ENCODE data around the gene WDR37. TPM values are rescaled to one million over a fixed set of nuclear protein-coding genes. Genes with fewer than 3 reads are reported as not detected.

The WDR37 gene
- total and polyA plus RNA-seq, 12 donors, result 15.8 to 32.7 (median 23.3) TPM

DNA sequence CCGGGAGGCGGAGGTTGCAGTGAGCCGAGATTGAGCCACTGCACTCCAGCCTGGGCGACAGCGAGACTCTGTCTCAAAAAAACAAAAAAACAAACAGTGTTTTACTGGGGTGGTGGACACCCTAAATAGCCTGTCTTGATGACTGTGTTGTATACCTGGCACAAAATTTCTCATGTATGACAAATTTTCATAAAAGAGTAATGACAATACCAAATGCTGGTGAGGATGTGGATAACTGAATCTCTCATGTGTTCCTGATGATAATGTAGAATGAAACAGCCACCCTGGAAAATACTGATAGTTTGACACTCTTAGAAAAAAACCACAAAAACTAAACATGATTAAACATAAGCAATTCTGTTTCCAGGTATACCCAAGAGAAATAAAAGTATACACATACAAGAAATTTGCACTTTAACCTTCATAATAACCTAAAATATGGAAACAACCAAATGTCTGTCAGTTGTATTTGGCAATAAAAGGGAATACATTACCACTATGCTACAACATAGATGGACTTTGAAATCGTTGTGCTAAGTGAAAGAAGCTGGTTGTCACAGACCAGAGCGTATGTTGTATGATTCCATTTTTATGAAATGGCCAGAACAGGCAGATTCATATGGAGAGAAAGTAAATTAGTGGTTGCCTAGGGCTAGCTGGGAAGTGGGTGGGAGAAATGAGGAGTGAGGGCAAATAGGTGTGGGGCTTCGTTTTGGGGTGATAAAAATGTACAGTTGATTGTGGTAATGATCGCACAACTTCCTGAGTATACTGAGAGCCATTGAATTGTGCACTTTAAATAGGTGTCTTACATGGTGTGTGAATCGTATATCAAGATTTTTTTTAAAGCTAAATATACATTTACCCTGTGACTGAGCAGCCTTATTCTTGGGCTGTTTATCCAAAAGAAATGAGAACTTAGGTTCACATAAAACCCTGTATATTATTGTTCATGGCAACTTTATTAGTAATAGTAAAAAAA is 12.5 kb downstream of the WDR37 start:
- peaks cover 0 to 13% of the 10 kb centered on the region in 2 donors for H3K36me3 ChIP-seq (replicated peaks in 1 of 2)
- TF ChIP-seq, protein P1, sequence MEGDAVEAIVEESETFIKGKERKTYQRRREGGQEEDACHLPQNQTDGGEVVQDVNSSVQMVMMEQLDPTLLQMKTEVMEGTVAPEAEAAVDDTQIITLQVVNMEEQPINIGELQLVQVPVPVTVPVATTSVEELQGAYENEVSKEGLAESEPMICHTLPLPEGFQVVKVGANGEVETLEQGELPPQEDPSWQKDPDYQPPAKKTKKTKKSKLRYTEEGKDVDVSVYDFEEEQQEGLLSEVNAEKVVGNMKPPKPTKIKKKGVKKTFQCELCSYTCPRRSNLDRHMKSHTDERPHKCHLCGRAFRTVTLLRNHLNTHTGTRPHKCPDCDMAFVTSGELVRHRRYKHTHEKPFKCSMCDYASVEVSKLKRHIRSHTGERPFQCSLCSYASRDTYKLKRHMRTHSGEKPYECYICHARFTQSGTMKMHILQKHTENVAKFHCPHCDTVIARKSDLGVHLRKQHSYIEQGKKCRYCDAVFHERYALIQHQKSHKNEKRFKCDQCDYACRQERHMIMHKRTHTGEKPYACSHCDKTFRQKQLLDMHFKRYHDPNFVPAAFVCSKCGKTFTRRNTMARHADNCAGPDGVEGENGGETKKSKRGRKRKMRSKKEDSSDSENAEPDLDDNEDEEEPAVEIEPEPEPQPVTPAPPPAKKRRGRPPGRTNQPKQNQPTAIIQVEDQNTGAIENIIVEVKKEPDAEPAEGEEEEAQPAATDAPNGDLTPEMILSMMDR (IDR thresholded peaks at IDR 0.05), result no peak
- TF ChIP-seq POLR2A (IDR thresholded peaks at IDR 0.05), result no peak
- H3K4me3 ChIP-seq, result no peak overlapping the region
- WGBS, 4 donors, result 89 to 91% (median 90%) methylated on average over 10 of the region's 10 CpGs
- intact Hi-C loops (cut with DNase I), result no loop called here
- H3K27me3 ChIP-seq, result no peaks in the 10 kb centered on the region
- no peak for DNase-seq
- no peaks in the 10 kb centered on the region for H3K9me3 ChIP-seq (replicated peaks in 1 of 3)
- H3K4me1 ChIP-seq (replicated peaks in 1 of 2), result peaks cover 0 to 4% of the 10 kb centered on the region in 2 donors
- no peak overlapping the region for H3K27ac ChIP-seq

DNA sequence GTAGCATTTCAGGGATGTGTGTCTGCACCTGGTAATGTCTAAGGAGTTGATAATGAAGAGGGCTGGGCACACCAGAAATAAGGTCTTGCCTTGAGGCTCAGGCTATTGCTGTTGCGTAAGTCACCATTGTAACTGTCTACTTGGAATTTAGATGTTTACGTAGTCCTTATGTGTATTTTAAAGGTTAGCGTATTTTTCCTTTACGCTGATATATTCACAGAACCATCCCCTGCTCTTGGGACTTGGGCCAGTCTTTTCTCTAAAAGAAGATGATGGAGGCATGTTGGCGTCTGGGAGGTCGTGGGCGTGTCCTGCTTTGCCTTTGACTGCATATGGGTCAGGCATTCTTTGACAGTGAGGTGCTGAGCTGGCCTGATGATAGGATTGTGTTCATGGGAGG is 14.7 kb downstream of the WDR37 start:
- H3K27me3 ChIP-seq, result no peaks in the 10 kb centered on the region
- H3K27ac ChIP-seq, result no peak overlapping the region
- peaks cover 0 to 17% of the 10 kb centered on the region in 2 donors for H3K36me3 ChIP-seq (replicated peaks in 1 of 2)
- no peak for DNase-seq
- TF ChIP-seq, protein P1 (IDR thresholded peaks at IDR 0.05), result no peak
- no peak for TF ChIP-seq POLR2A (IDR thresholded peaks at IDR 0.05)
- WGBS, 4 donors, result 87 to 89% (median 88%) methylated on average over 7 of the region's 7 CpGs
- peaks cover 0 to 4% of the 10 kb centered on the region in 2 donors for H3K4me1 ChIP-seq (replicated peaks in 1 of 2)
- H3K4me3 ChIP-seq, result no peak overlapping the region
- intact Hi-C loops (cut with DNase I), result no loop called here
- no peaks in the 10 kb centered on the region for H3K9me3 ChIP-seq (replicated peaks in 1 of 3)

DNA sequence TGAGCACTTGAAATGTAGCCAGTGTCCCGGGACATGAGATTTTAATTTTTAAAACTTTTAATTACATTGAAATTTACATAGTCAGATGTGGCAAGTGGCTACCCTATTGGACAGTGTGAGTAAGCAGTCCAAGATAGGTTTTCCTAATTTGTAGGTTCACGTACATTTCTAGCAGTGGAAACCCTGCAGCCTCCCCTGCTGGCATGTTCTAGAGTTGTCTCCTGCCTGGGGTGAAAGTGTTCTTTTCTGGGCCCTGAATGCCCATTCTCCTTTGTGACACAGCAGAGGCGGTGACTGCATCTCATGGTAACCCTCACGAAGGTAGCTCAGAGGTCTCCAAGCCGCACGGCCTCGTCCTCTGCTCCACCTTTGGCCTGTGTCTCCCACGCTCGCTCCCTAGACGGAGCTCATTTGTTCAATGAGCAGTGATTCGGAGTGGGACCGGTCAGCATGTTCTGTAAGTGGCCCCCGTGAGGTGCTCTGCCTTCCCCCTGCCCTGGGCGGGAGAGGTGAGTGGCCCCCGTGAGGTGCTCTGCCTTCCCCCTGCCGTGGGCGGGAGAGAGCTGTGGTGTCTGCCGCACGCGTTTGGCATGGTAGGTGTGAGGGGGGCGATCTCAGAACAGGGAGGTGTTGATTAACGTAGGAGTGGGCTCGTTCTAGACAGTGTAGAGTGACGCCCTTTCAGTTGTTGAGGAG is 18.0 kb downstream of the WDR37 start:
- Histone ChIP-seq H3K4me3 (no peak overlapping the region), H3K9me3 (replicated peaks in 1 of 3) (no peaks in the 10 kb centered on the region), H3K4me1 (replicated peaks in 1 of 2) (peaks cover 0 to 4% of the 10 kb centered on the region in 2 donors), H3K36me3 (replicated peaks in 1 of 2) (peaks cover 0 to 32% of the 10 kb centered on the region in 2 donors), H3K27ac (no peak overlapping the region), H3K27me3 (no peaks in the 10 kb centered on the region)
- intact Hi-C loops (cut with DNase I), result no loop called here
- WGBS, 4 donors, result 89 to 93% (median 91%) methylated on average over 22 to 24 of the region's 24 CpGs
- TF ChIP-seq, protein P1 (IDR thresholded peaks at IDR 0.05), result no peak
- no peak for TF ChIP-seq POLR2A (IDR thresholded peaks at IDR 0.05)
- DNase-seq, result no peak

DNA sequence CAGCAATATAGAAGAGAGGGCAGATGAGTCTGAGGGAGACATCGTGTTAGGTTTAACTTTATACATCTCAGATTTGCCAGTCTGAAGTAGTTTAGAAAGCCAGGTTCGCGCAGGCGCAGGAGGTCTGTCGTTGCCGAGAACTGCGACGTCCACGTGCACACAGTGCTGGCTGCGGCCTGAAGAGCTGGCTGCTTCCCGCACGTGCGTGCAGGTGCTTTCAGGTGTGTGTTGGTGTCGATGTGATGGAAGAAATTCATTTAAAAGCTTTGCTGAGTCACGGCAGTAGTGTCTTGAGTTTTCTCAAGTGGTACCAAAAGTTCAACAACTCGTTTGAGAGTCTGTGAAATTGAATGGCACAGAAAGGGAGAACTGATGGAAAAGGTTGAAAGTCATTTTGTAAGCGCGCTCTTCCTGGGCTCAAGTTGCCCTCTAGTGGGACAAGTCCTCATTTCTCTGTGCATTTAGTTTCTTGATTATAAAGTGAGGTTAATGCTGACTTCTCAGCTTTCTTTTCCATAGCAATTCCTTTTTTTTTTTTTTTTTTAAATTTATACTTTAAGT is 18.6 kb downstream of the WDR37 start:
- 85 to 87% (median 87%) methylated on average over 18 of the region's 18 CpGs for WGBS, 4 donors
- H3K27me3 ChIP-seq, result no peaks in the 10 kb centered on the region
- peaks cover 0 to 38% of the 10 kb centered on the region in 2 donors for H3K36me3 ChIP-seq (replicated peaks in 1 of 2)
- DNase-seq, result no peak
- no peak overlapping the region for H3K27ac ChIP-seq
- no peaks in the 10 kb centered on the region for H3K9me3 ChIP-seq (replicated peaks in 1 of 3)
- H3K4me1 ChIP-seq (replicated peaks in 1 of 2), result peaks cover 0 to 4% of the 10 kb centered on the region in 2 donors
- TF ChIP-seq POLR2A (IDR thresholded peaks at IDR 0.05), result no peak
- TF ChIP-seq, protein P1 (IDR thresholded peaks at IDR 0.05), result peak in 5 of 6 experiments; percentile 15 to 44 (median 32)
- no peak overlapping the region for H3K4me3 ChIP-seq
- intact Hi-C loops (cut with DNase I), result no loop called here
